Mesendoderm (in vitro differentiated cells): Measurements from ENCODE around the gene SMKR1.
"Not testable (repeated sequence)": the region's sequence is repeated elsewhere in the genome, so short reads cannot be mapped to it uniquely, and the experiment has no call there.

Source experiments
- DNase-seq: peaks from one replicate; pipeline ENCODE4 v3.0.0; 2013
- H2AK5ac ChIP-seq: 2 replicates; pipeline ENCODE4 v1.6.1; 2013; ENCODE audit warnings: low read length, inconsistent platforms
- H2BK120ac ChIP-seq: 2 replicates; pipeline ENCODE4 v1.6.1; 2013; ENCODE audit warnings: low read depth, mild to moderate bottlenecking, low read length, moderate library complexity, mixed read lengths
- H2BK15ac ChIP-seq: replicated peaks from 2 replicates; pipeline ENCODE4 v1.6.1; 2013; ENCODE audit warnings: low read depth, mild to moderate bottlenecking, moderate library complexity
- H2BK5ac ChIP-seq: 2 replicates; pipeline ENCODE4 v1.6.1; 2013; ENCODE audit warnings: low read length, inconsistent platforms
- H3K18ac ChIP-seq: 2 replicates; pipeline ENCODE4 v1.6.1; 2013; ENCODE audit warnings: mild to moderate bottlenecking, low read length, mixed read lengths
- H3K23ac ChIP-seq: one replicate; pipeline ENCODE4 v1.6.1; 2013; ENCODE audit warnings: low read length
- H3K27ac ChIP-seq: 2 replicates; pipeline ENCODE4 v1.5.1; 2013; ENCODE audit warnings: low read depth, mild to moderate bottlenecking, inconsistent platforms, low read length, moderate library complexity
- H3K27me3 ChIP-seq: 2 replicates; pipeline ENCODE4 v1.6.1; 2013; ENCODE audit warnings: low read length, control low read depth, mild to moderate bottlenecking, inconsistent platforms; ENCODE audit not compliant: insufficient read depth, poor library complexity
- H3K36me3 ChIP-seq: 2 replicates; pipeline ENCODE4 v1.6.1; 2013; ENCODE audit warnings: low read length, inconsistent platforms; ENCODE audit not compliant: control insufficient read depth, insufficient read depth
- H3K4ac ChIP-seq: one replicate; pipeline ENCODE4 v1.6.1; 2013; ENCODE audit warnings: low read depth, mild to moderate bottlenecking, low read length, moderate library complexity
- H3K4me1 ChIP-seq: 2 replicates; pipeline ENCODE4 v1.6.1; 2013; ENCODE audit warnings: low read depth, low read length, inconsistent platforms; ENCODE audit not compliant: control insufficient read depth
- H3K4me2 ChIP-seq: 2 replicates; pipeline ENCODE4 v1.6.1; 2013; ENCODE audit warnings: low read length
- H3K4me3 ChIP-seq: 2 replicates; pipeline ENCODE4 v1.5.1; 2013; ENCODE audit warnings: mild to moderate bottlenecking, low read length
- H3K56ac ChIP-seq: one replicate; pipeline ENCODE4 v1.6.1; 2013; ENCODE audit warnings: low read length
- H3K79me1 ChIP-seq: 2 replicates; pipeline ENCODE4 v1.6.1; 2013; ENCODE audit warnings: low read length, inconsistent platforms
- H3K79me2 ChIP-seq: 2 replicates; pipeline ENCODE4 v1.6.1; 2013; ENCODE audit warnings: mild to moderate bottlenecking, low read length; ENCODE audit not compliant: control insufficient read depth, insufficient read depth
- H3K9ac ChIP-seq: 2 replicates; pipeline ENCODE4 v1.6.1; 2013; ENCODE audit warnings: low read length, inconsistent platforms
- H4K5ac ChIP-seq: one replicate; pipeline ENCODE4 v1.6.1; 2013; ENCODE audit warnings: low read length
- H4K8ac ChIP-seq: one replicate; pipeline ENCODE4 v1.6.1; 2013; ENCODE audit warnings: low read depth, mild to moderate bottlenecking, control low read depth, low read length, moderate library complexity
- WGBS: extraction: QIAGEN DNeasy Blood & Tissue Kit; methylation state at CpG from one replicate; pipeline ENCODE4 v1.1.7; 2013; ENCODE audit warnings: low lambda C conversion rate, missing lambda C conversion rate; ENCODE audit not compliant: insufficient coverage; ENCODE audit errors: extremely low coverage; 5-methylcytosine and 5-hydroxymethylcytosine counted together

SMKR1 gene

GRCh38 chr7:129529643-129530042 lies 27.3 kb downstream of the SMKR1 start:
- H4K8ac ChIP-seq, result no peak overlapping the region
- H3K56ac ChIP-seq, result no peak overlapping the region
- no peak overlapping the region for H3K9ac ChIP-seq
- peaks cover 8% of the 10 kb centered on the region for H3K4me1 ChIP-seq
- no peaks in the 10 kb centered on the region for H3K79me2 ChIP-seq
- H2AK5ac ChIP-seq, result no peak overlapping the region
- H3K4me3 ChIP-seq, result no peak overlapping the region
- no CpG with 5 or more reads among the region's 4 CpGs for WGBS
- H3K4me2 ChIP-seq, result no peak overlapping the region
- H3K18ac ChIP-seq, result no peak overlapping the region
- H3K4ac ChIP-seq, result no peak overlapping the region
- H2BK15ac ChIP-seq, result no peak overlapping the region
- no peaks in the 10 kb centered on the region for H3K36me3 ChIP-seq
- no peak overlapping the region for H3K23ac ChIP-seq
- H3K79me1 ChIP-seq, result no peaks in the 10 kb centered on the region
- no peak overlapping the region for H2BK5ac ChIP-seq
- peak; percentile 53 for DNase-seq
- H3K27me3 ChIP-seq, result no peaks in the 10 kb centered on the region
- no peak overlapping the region for H3K27ac ChIP-seq
- H2BK120ac ChIP-seq, result no peak overlapping the region
- no peak overlapping the region for H4K5ac ChIP-seq

- H3K56ac ChIP-seq, result no peak overlapping the region
- no peaks in the 10 kb centered on the region for H3K79me1 ChIP-seq
- no peak overlapping the region for H4K8ac ChIP-seq
- no peaks in the 10 kb centered on the region for H3K79me2 ChIP-seq
- no peak overlapping the region for H2BK5ac ChIP-seq
- no peak overlapping the region for H3K4me3 ChIP-seq
- WGBS, result no CpG with 5 or more reads among the region's 5 CpGs
- no peak overlapping the region for H2BK120ac ChIP-seq
- H3K9ac ChIP-seq, result no peak overlapping the region
- no peak overlapping the region for H3K23ac ChIP-seq
- no peaks in the 10 kb centered on the region for H3K27me3 ChIP-seq
- H3K27ac ChIP-seq, result no peak overlapping the region
- no peaks in the 10 kb centered on the region for H3K36me3 ChIP-seq
- H2BK15ac ChIP-seq, result no peak overlapping the region
- H2AK5ac ChIP-seq, result no peak overlapping the region
- no peak overlapping the region for H4K5ac ChIP-seq
- peak; percentile 53 for DNase-seq
- no peak overlapping the region for H3K4ac ChIP-seq
- H3K4me2 ChIP-seq, result no peak overlapping the region
- peaks cover 8% of the 10 kb centered on the region for H3K4me1 ChIP-seq
- H3K18ac ChIP-seq, result no peak overlapping the region
These were observed 28.6 kb downstream of the SMKR1 start for GRCh38 chr7:129530795-129531391.

- Histone ChIP-seq H3K4ac (no peak overlapping the region), H3K9ac (no peak overlapping the region), H3K4me3 (no peak overlapping the region), H2BK120ac (no peak overlapping the region), H3K4me2 (no peak overlapping the region), H3K79me1 (no peaks in the 10 kb centered on the region), H3K79me2 (no peaks in the 10 kb centered on the region), H3K27ac (no peak overlapping the region), H4K5ac (no peak overlapping the region), H3K4me1 (peaks cover 8% of the 10 kb centered on the region), H3K56ac (peak overlapping the region; percentile 38), H3K36me3 (no peaks in the 10 kb centered on the region), H2BK5ac (no peak overlapping the region), H3K27me3 (no peaks in the 10 kb centered on the region), H2AK5ac (no peak overlapping the region), H2BK15ac (no peak overlapping the region), H3K23ac (no peak overlapping the region), H3K18ac (no peak overlapping the region), H4K8ac (no peak overlapping the region)
- DNase-seq, result no peak
- WGBS, result no CpG with 5 or more reads among the region's 11 CpGs
These were observed 29.4 kb downstream of the SMKR1 start for GRCh38 chr7:129531721-129532120.

- Histone ChIP-seq H3K4me1 (peaks cover 8% of the 10 kb centered on the region), H2AK5ac (peak overlapping the region; percentile 88), H4K8ac (no peak overlapping the region), H3K36me3 (no peaks in the 10 kb centered on the region), H3K23ac (peak overlapping the region; percentile 51), H4K5ac (no peak overlapping the region), H3K4me2 (no peak overlapping the region), H2BK15ac (no peak overlapping the region), H3K79me2 (no peaks in the 10 kb centered on the region), H3K4me3 (no peak overlapping the region), H3K27me3 (no peaks in the 10 kb centered on the region), H3K9ac (no peak overlapping the region), H3K79me1 (no peaks in the 10 kb centered on the region), H2BK5ac (no peak overlapping the region), H3K18ac (no peak overlapping the region), H3K4ac (no peak overlapping the region), H3K56ac (peak overlapping the region; percentile 31), H3K27ac (no peak overlapping the region), H2BK120ac (no peak overlapping the region)
- DNase-seq, result no peak
- no CpG with 5 or more reads among the region's 19 CpGs for WGBS
These were observed 30.0 kb downstream of the SMKR1 start for GRCh38 chr7:129532375-129532774.

GRCh38 chr7:129534558-129535274 lies 32.4 kb downstream of the SMKR1 start:
- not testable (repeated sequence) for H3K4me2 ChIP-seq, H3K79me2 ChIP-seq, H3K27me3 ChIP-seq, H3K23ac ChIP-seq, H3K4me3 ChIP-seq, H3K9ac ChIP-seq, H4K5ac ChIP-seq, H2BK15ac ChIP-seq, H4K8ac ChIP-seq, H3K36me3 ChIP-seq, H3K79me1 ChIP-seq, H3K4me1 ChIP-seq, H2AK5ac ChIP-seq
- WGBS, result no CpG with 5 or more reads among the region's 20 CpGs
- peak overlapping the region; percentile 56 for H3K56ac ChIP-seq
- peak overlapping the region; percentile 54 for H3K27ac ChIP-seq
- peak overlapping the region; percentile 73 for H3K4ac ChIP-seq
- DNase-seq, result peak; percentile 52
- H3K18ac ChIP-seq, result peak overlapping the region; percentile 75
- peak overlapping the region; percentile 70 for H2BK5ac ChIP-seq
- peak overlapping the region; percentile 29 for H2BK120ac ChIP-seq
